Caco-2 (cell line): Measurements from ENCODE around the gene JARID2. TPM values are rescaled to one million over a fixed set of nuclear protein-coding genes. Genes with fewer than 3 reads are reported as not detected.

Experiments used
- BruUV-seq: library from RNA; stranded (reverse); fragments of 400-500 nt; replicated peaks from 2 replicates; lab custom pipeline; 2021; lab: Mats Ljungman, UMichigan
- CTCF ChIA-PET: fragments of 300-600 bp; sonication (Branson Sonifier 250); formaldehyde crosslinking; loops from one replicate; lab custom pipeline; 2022; ENCODE audit warnings: antibody characterized with exemption; lab: Charles Lee
- POLR2A ChIA-PET: fragments of 300-600 bp; sonication (Branson Sonifier 250); formaldehyde crosslinking; loops from one replicate; lab custom pipeline; 2022; ENCODE audit warnings: antibody characterized with exemption; lab: Charles Lee
- DNase-seq, 2 experiments: peaks; one replicate each; pipeline versions ENCODE4 v3.0.0 to v3.0.0-alpha.2; 2020 to 2022
- H3K27me3 ChIP-seq: replicated peaks from 2 replicates; pipeline ENCODE4 v1.6.0; 2011; ENCODE audit warnings: low read length; ENCODE audit not compliant: control insufficient read depth, insufficient read depth
- H3K36me3 ChIP-seq: 2 replicates; pipeline ENCODE4 v1.5.1; 2011; ENCODE audit warnings: low read length; ENCODE audit not compliant: control insufficient read depth, insufficient read depth
- H3K4me1 ChIP-seq: fragments of 250-450 bp; sonication (Bioruptor Pico); 2 replicates; pipeline ENCODE4 v1.5.1; 2020; ENCODE audit warnings: mild to moderate bottlenecking
- H3K4me3 ChIP-seq: 2 replicates; pipeline ENCODE4 v1.5.1; 2011; ENCODE audit warnings: low read depth, mild to moderate bottlenecking, control low read depth, low read length
- H3K9me3 ChIP-seq: fragments of 250-450 bp; sonication (Bioruptor Pico); 2 replicates; pipeline ENCODE4 v1.5.1; 2020; ENCODE audit warnings: mild to moderate bottlenecking, moderate library complexity
- H3K27ac Mint-ChIP-seq: one replicate; pipeline ENCODE4 v1.8.0; 2022; ENCODE audit warnings: mixed read lengths; ENCODE audit not compliant: unreplicated experiment
- H3K27me3 Mint-ChIP-seq: one replicate; pipeline ENCODE4 v1.8.0; 2022; ENCODE audit warnings: mixed read lengths; ENCODE audit not compliant: insufficient read depth, unreplicated experiment
- H3K36me3 Mint-ChIP-seq: one replicate; pipeline ENCODE4 v1.8.0; 2022; ENCODE audit warnings: mild to moderate bottlenecking, mixed read lengths; ENCODE audit not compliant: insufficient read depth, unreplicated experiment
- H3K4me1 Mint-ChIP-seq: one replicate; pipeline ENCODE4 v1.8.0; 2022; ENCODE audit warnings: low read depth, mixed read lengths; ENCODE audit not compliant: unreplicated experiment
- H3K4me3 Mint-ChIP-seq: one replicate; pipeline ENCODE4 v1.8.0; 2022; ENCODE audit warnings: mild to moderate bottlenecking, moderate library complexity, mixed read lengths; ENCODE audit not compliant: unreplicated experiment
- H3K9me3 Mint-ChIP-seq: one replicate; pipeline ENCODE4 v1.8.0; 2022; ENCODE audit warnings: mixed read lengths; ENCODE audit not compliant: unreplicated experiment
- CTCF ChIP-seq, 2 experiments: fragments of 200-600 bp in 1 of 2; IDR thresholded peaks; 1 replicate in 1 of 2; 2 replicates in 1 of 2; pipeline versions ENCODE4 v1.5.1 to v1.8.0; 2011 to 2022; ENCODE audit warnings: antibody characterized with exemption in 1 of 2, control low read depth in 1 of 2, inconsistent platforms in 1 of 2, low read depth in 1 of 2, low read length in 1 of 2, mild to moderate bottlenecking in 1 of 2, moderate library complexity in 1 of 2; ENCODE audit not compliant: insufficient read depth in 1 of 2, severe bottlenecking in 1 of 2, unreplicated experiment in 1 of 2
- intact Hi-C: fragments of 100-400 bp; cut with micrococcal nuclease; formaldehyde crosslinking; loops from one replicate; pipeline ENCODE4 v1.10.0; 2022; ENCODE audit not compliant: unreplicated experiment
- total RNA-seq: library from RNA; stranded (reverse); gene quantifications from 2 replicates; pipeline ENCODE4 v1.2.3, GENCODE V29; 2022

Gene JARID2
- total RNA-seq, 1 experiment from 2014 or later, result 18.3 TPM

- no peak for TF ChIP-seq CTCF (IDR thresholded peaks at IDR 0.05; ENCODE audit: insufficient read depth in 1 of 2, low read depth in 1 of 2, low read length in 1 of 2, severe bottlenecking in 1 of 2, unreplicated experiment in 1 of 2)
- Mint-ChIP-seq H3K4me1 (no peaks in the 10 kb centered on the region), H3K9me3 (no peaks in the 10 kb centered on the region), H3K27ac (no peak overlapping the region), H3K36me3 (no peaks in the 10 kb centered on the region), H3K27me3 (no peaks in the 10 kb centered on the region), H3K4me3 (no peak overlapping the region)
- Histone ChIP-seq H3K9me3 (no peaks in the 10 kb centered on the region), H3K36me3 (no peaks in the 10 kb centered on the region), H3K27me3 (no peaks in the 10 kb centered on the region), H3K4me3 (no peak overlapping the region), H3K4me1 (no peaks in the 10 kb centered on the region)
- no TSS peak for BruUV-seq
- POLR2A ChIA-PET, result no interaction called here
- intact Hi-C loops, result no loop called here
- CTCF ChIA-PET, result no interaction called here
- no peak for DNase-seq
Observed at GRCh38 chr6:15470746-15471145, 224.9 kb downstream of the JARID2 start.

- intact Hi-C loops, result no loop called here
- POLR2A ChIA-PET, result no interaction called here
- Mint-ChIP-seq H3K27ac (no peak overlapping the region), H3K27me3 (no peaks in the 10 kb centered on the region), H3K4me1 (no peaks in the 10 kb centered on the region), H3K4me3 (no peak overlapping the region), H3K9me3 (no peaks in the 10 kb centered on the region), H3K36me3 (no peaks in the 10 kb centered on the region)
- H3K9me3 ChIP-seq, result no peaks in the 10 kb centered on the region
- no peaks in the 10 kb centered on the region for H3K36me3 ChIP-seq
- H3K27me3 ChIP-seq, result no peaks in the 10 kb centered on the region
- TF ChIP-seq CTCF (IDR thresholded peaks at IDR 0.05; ENCODE audit: insufficient read depth in 1 of 2, low read depth in 1 of 2, low read length in 1 of 2, severe bottlenecking in 1 of 2, unreplicated experiment in 1 of 2), result no peak
- BruUV-seq, result no TSS peak
- CTCF ChIA-PET, result no interaction called here
- no peak overlapping the region for H3K4me3 ChIP-seq
- H3K4me1 ChIP-seq, result no peaks in the 10 kb centered on the region
- DNase-seq, result no peak
Observed at GRCh38 chr6:15472621-15473020, 226.8 kb downstream of the JARID2 start.

- Histone ChIP-seq H3K36me3 (no peaks in the 10 kb centered on the region), H3K9me3 (no peaks in the 10 kb centered on the region), H3K4me1 (no peaks in the 10 kb centered on the region), H3K27me3 (no peaks in the 10 kb centered on the region), H3K4me3 (no peak overlapping the region)
- no peak overlapping the region for H3K4me3 Mint-ChIP-seq
- intact Hi-C loops, result no loop called here
- H3K9me3 Mint-ChIP-seq, result no peaks in the 10 kb centered on the region
- BruUV-seq, result no TSS peak
- H3K36me3 Mint-ChIP-seq, result no peaks in the 10 kb centered on the region
- H3K27me3 Mint-ChIP-seq, result no peaks in the 10 kb centered on the region
- H3K27ac Mint-ChIP-seq, result no peak overlapping the region
- DNase-seq, result no peak
- ChIA-PET CTCF (no interaction called here), POLR2A (no interaction called here)
- no peaks in the 10 kb centered on the region for H3K4me1 Mint-ChIP-seq
- no peak for TF ChIP-seq CTCF (IDR thresholded peaks at IDR 0.05; ENCODE audit: insufficient read depth in 1 of 2, low read depth in 1 of 2, low read length in 1 of 2, severe bottlenecking in 1 of 2, unreplicated experiment in 1 of 2)
Observed at GRCh38 chr6:15473174-15473573, 227.3 kb downstream of the JARID2 start.
